ENCODE results near the gene SLC49A3.
A peak's percentile ranks its signal among the peaks of the same experiment; 100 is the strongest.
"Not testable (repeated sequence)": the region's sequence is repeated elsewhere in the genome, so short reads cannot be mapped to it uniquely, and the experiment has no call there.

Gene SLC49A3

GRCh38 chr4:688854-689681, at the start of gene SLC49A3:
SLC49A3 (minus strand) TSS chr4:689151; CDS start chr4:689127, 24 bp downstream.
- DNase-seq (ENCODE audit: low read depth) = peak; percentile 25
- peak within 1 kb of the TSS; percentile 61 for H3K4me3 ChIP-seq (ENCODE audit: low read length)
- 0 out of 2 replicates have a peak, but pooled peaks have one; percentile 11 for TF ChIP-seq CTCF (conservative IDR thresholded peaks at IDR 0.05; ENCODE audit: low read length)

GRCh38 chr4:736561-736960, 47.6 kb upstream of the SLC49A3 start:
- DNase-seq (ENCODE audit: low read depth); H3K4me3 ChIP-seq (ENCODE audit: low read length): not testable (repeated sequence)

- TF ChIP-seq CTCF (conservative IDR thresholded peaks at IDR 0.05; ENCODE audit: low read length) = no peak
- DNase-seq (ENCODE audit: low read depth) = no peak
Observed at GRCh38 chr4:735583-735982, 46.6 kb upstream of the SLC49A3 start.

DNA sequence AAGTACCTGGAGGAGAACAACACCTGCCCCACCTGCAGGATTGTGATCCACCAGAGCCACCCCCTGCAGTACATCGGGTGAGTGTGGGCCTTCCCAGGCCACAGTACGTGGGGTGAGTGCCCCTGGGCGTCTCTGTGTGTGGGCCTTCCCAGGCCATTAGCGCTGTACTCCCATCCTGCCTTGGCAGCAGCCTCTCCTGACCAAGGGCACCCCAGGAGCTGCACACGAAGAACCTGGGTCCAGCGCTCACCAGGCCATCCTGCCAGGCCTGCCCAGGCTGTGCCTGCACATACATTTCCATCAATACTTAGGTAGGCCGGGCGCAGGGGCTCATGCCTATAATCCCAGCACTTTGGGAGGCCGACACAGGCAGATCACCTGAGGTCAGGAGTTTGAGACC, 46.0 kb upstream of the SLC49A3 start:
- DNase-seq (ENCODE audit: low read depth) = no peak
- TF ChIP-seq CTCF (conservative IDR thresholded peaks at IDR 0.05; ENCODE audit: low read length) = no peak

More at GRCh38 chr4:735583-735982, 46.6 kb upstream of the SLC49A3 start:
- H3K4me3 ChIP-seq (ENCODE audit: low read length) = no peak overlapping the region

DNA sequence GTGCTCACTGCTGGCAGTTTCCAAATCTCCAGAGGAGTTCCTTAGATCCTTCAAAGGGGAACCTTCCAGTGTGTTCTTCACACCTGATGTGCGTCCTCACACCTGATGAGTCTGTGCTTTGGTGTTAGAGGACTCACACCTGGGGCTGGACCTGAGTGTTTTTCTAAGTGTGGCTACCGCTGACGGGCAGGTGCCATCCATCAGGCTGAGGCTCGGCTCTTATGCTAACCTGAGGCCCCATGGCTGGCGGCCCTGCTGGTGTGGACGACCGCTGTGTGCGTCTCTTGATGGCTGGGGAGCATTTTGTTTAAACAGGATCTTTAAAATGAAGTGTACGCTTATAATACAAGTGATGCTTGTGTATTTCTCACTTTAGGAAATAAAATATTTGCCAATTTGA, 45.1 kb upstream of the SLC49A3 start:
- DNase-seq (ENCODE audit: low read depth) = no peak
- no peak for TF ChIP-seq CTCF (conservative IDR thresholded peaks at IDR 0.05; ENCODE audit: low read length)
- no peak overlapping the region for H3K4me3 ChIP-seq (ENCODE audit: low read length)

More for the DNA sequence above, 46.0 kb upstream of the SLC49A3 start:
- no peak overlapping the region for H3K4me3 ChIP-seq (ENCODE audit: low read length)

- no peak for DNase-seq (ENCODE audit: low read depth)
- no peak overlapping the region for H3K4me3 ChIP-seq (ENCODE audit: low read length)
- TF ChIP-seq CTCF (conservative IDR thresholded peaks at IDR 0.05; ENCODE audit: low read length) = no peak
Observed at GRCh38 chr4:733631-733980, 44.7 kb upstream of the SLC49A3 start.

- no peak overlapping the region for H3K4me3 ChIP-seq (ENCODE audit: low read length)
- no peak for DNase-seq (ENCODE audit: low read depth)
- TF ChIP-seq CTCF (conservative IDR thresholded peaks at IDR 0.05; ENCODE audit: low read length) = no peak
Observed at GRCh38 chr4:732911-733630, 44.1 kb upstream of the SLC49A3 start.

All from AG10803 (cell line).